Neural cell (in vitro differentiated cells): ENCODE data around the gene TFR2. TPM values are rescaled to one million over a fixed set of nuclear protein-coding genes. Genes with fewer than 3 reads are reported as not detected.

Experiments used
- H2AFZ ChIP-seq: fragments of 200-600, 300-800 bp; sonication (generic), shearing (Covaris generic); 2 replicates; pipeline ENCODE4 v1.6.0; 2014; ENCODE audit warnings: low read depth, mild to moderate bottlenecking, antibody characterized with exemption, low read length, moderate library complexity
- H3F3A ChIP-seq: fragments of 200-600 bp; shearing (Covaris generic); 2 replicates; pipeline ENCODE4 v1.6.1; 2016; ENCODE audit warnings: mild to moderate bottlenecking, moderate library complexity, mixed read lengths, antibody characterized with exemption, low read length; ENCODE audit not compliant: insufficient read depth, poor library complexity, severe bottlenecking
- H3K27ac ChIP-seq: fragments of 200-600, 300-800 bp; sonication (generic), shearing (Covaris generic); 2 replicates; pipeline ENCODE4 v1.5.1; 2014; ENCODE audit warnings: mild to moderate bottlenecking, low read length, moderate library complexity
- H3K27me3 ChIP-seq: fragments of 300-800, 200-600 bp; sonication (generic), shearing (Covaris generic); 2 replicates; pipeline ENCODE4 v1.6.0; 2014; ENCODE audit warnings: mild to moderate bottlenecking, low read depth, low read length, moderate library complexity; ENCODE audit not compliant: insufficient read depth
- H3K36me3 ChIP-seq: fragments of 300-800, 200-600 bp; sonication (generic), shearing (Covaris generic); 2 replicates; pipeline ENCODE4 v1.5.1; 2014; ENCODE audit warnings: mild to moderate bottlenecking, antibody characterized with exemption, low read length, moderate library complexity; ENCODE audit not compliant: insufficient read depth
- H3K4me2 ChIP-seq: fragments of 300-800, 200-600 bp; sonication (generic), shearing (Covaris generic); 2 replicates; pipeline ENCODE4 v1.6.0; 2014; ENCODE audit warnings: mild to moderate bottlenecking, low read length
- H3K4me3 ChIP-seq: fragments of 300-800, 200-600 bp; sonication (generic), shearing (Covaris generic); 2 replicates; pipeline ENCODE4 v1.5.1; 2014; ENCODE audit warnings: mild to moderate bottlenecking, low read length, moderate library complexity
- H3K79me2 ChIP-seq: fragments of 200-600 bp; shearing (Covaris generic); replicated peaks from 2 replicates; pipeline ENCODE4 v1.6.0; 2014; ENCODE audit warnings: mild to moderate bottlenecking, low read length, moderate library complexity; ENCODE audit not compliant: insufficient read depth
- H3K9ac ChIP-seq: fragments of 300-800, 200-600 bp; sonication (generic), shearing (Covaris generic); 2 replicates; pipeline ENCODE4 v1.6.1; 2016; ENCODE audit warnings: mild to moderate bottlenecking, low read length, mixed read lengths
- H3K9me2 ChIP-seq: fragments of 200-600 bp; shearing (Covaris generic); 2 replicates; pipeline ENCODE4 v1.6.1; 2016; ENCODE audit warnings: mild to moderate bottlenecking, low read length, mixed read lengths; ENCODE audit not compliant: insufficient read depth
- H3K9me3 ChIP-seq: fragments of 200-600, 300-800 bp; sonication (generic), shearing (Covaris generic); 2 replicates; pipeline ENCODE4 v1.6.1; 2016; ENCODE audit warnings: mild to moderate bottlenecking, mixed run types, low read length, moderate library complexity, mixed read lengths
- H4K20me1 ChIP-seq: fragments of 200-600 bp; shearing (Covaris generic); 2 replicates; pipeline ENCODE4 v1.6.1; 2016; ENCODE audit warnings: mild to moderate bottlenecking, mixed run types; ENCODE audit not compliant: insufficient read depth
- CTCF ChIP-seq: fragments of 450-650 bp; IDR thresholded peaks from 2 replicates; pipeline ENCODE4 v1.5.1; 2014; ENCODE audit warnings: antibody characterized with exemption, mild to moderate bottlenecking, moderate library complexity; ENCODE audit not compliant: poor library complexity, severe bottlenecking
- EP300 ChIP-seq: fragments of 450-650 bp; conservative IDR thresholded peaks from 2 replicates; pipeline ENCODE4 v1.6.1; 2014; ENCODE audit warnings: antibody characterized with exemption, mild to moderate bottlenecking, moderate library complexity; ENCODE audit not compliant: poor library complexity, severe bottlenecking
- EZH2 ChIP-seq: fragments of 200-600, 300-800 bp; shearing (Covaris generic), sonication (generic); IDR thresholded peaks from 2 replicates; pipeline ENCODE4 v1.6.1; 2014; ENCODE audit warnings: antibody characterized with exemption, low read length, borderline replicate concordance, mild to moderate bottlenecking; ENCODE audit not compliant: insufficient read depth, poor library complexity, severe bottlenecking
- MXI1 ChIP-seq: fragments of 450-650 bp; conservative IDR thresholded peaks from 2 replicates; pipeline ENCODE4 v1.6.1; 2014; ENCODE audit warnings: antibody characterized with exemption, mild to moderate bottlenecking; ENCODE audit not compliant: poor library complexity, severe bottlenecking
- POLR2AphosphoS5 ChIP-seq: IDR thresholded peaks from 2 replicates; pipeline ENCODE4 v1.6.1; 2012
- RAD21 ChIP-seq: fragments of 450-650 bp; conservative IDR thresholded peaks from 2 replicates; pipeline ENCODE4 v1.6.1; 2014; ENCODE audit warnings: antibody characterized with exemption, mild to moderate bottlenecking, moderate library complexity
- REST ChIP-seq: IDR thresholded peaks from 2 replicates; pipeline ENCODE4 v1.6.1; 2012; ENCODE audit warnings: borderline replicate concordance
- SMC3 ChIP-seq: fragments of 450-650 bp; conservative IDR thresholded peaks from 2 replicates; pipeline ENCODE4 v1.6.1; 2014; ENCODE audit warnings: antibody characterized with exemption, mild to moderate bottlenecking, moderate library complexity; ENCODE audit not compliant: poor library complexity
- TAF1 ChIP-seq: IDR thresholded peaks from 2 replicates; pipeline ENCODE4 v1.6.1; 2012; ENCODE audit warnings: low read depth
- polyA plus RNA-seq: library from polyadenylated mRNA; depleted of rRNA; stranded (reverse); fragments of >200 nt; gene quantifications from 2 replicates; pipeline ENCODE4 v1.2.3, GENCODE V29; 2014

TFR2 gene
- polyA plus RNA-seq, 1 donor from 2014 or later = 21.0 TPM

GRCh38 chr7:100580466-100581283 is 60.7 kb downstream of the TFR2 start:
- Histone ChIP-seq H3K79me2 (peaks cover 15% of the 10 kb centered on the region), H3K9me3 (no peaks in the 10 kb centered on the region), H3K27me3 (no peaks in the 10 kb centered on the region), H3K36me3 (no peaks in the 10 kb centered on the region), H3K9me2 (no peaks in the 10 kb centered on the region), H3K4me2 (no peak overlapping the region), H3K9ac (no peak overlapping the region), H2AFZ (no peak overlapping the region), H3K27ac (no peak overlapping the region), H3K4me3 (no peak overlapping the region), H4K20me1 (no peaks in the 10 kb centered on the region), H3F3A (no peaks in the 10 kb centered on the region)
- TF ChIP-seq SMC3 (no peak), REST (no peak), CTCF (no peak), EZH2 (no peak), POLR2AphosphoS5 (no peak), MXI1 (no peak), EP300 (no peak), RAD21 (no peak), TAF1 (no peak)

- no peaks in the 10 kb centered on the region for H3K79me2 ChIP-seq
- no peak overlapping the region for H3K27ac ChIP-seq
- TF ChIP-seq SMC3 (no peak), MXI1 (no peak), EZH2 (no peak), CTCF (no peak), EP300 (no peak), RAD21 (no peak), POLR2AphosphoS5 (no peak), REST (no peak)
- H3K9ac ChIP-seq = no peak overlapping the region
- no peak overlapping the region for H2AFZ ChIP-seq
- no peaks in the 10 kb centered on the region for H3F3A ChIP-seq
- no peaks in the 10 kb centered on the region for H3K27me3 ChIP-seq
- H4K20me1 ChIP-seq = no peaks in the 10 kb centered on the region
- no peak overlapping the region for H3K4me3 ChIP-seq
- no peaks in the 10 kb centered on the region for H3K9me3 ChIP-seq
- no peak overlapping the region for H3K4me2 ChIP-seq
- H3K9me2 ChIP-seq = no peaks in the 10 kb centered on the region
- no peaks in the 10 kb centered on the region for H3K36me3 ChIP-seq
Observed at GRCh38 chr7:100578246-100579183, 62.8 kb downstream of the TFR2 start.
